Cortex of kidney (tissue), 1 donor: Measurements from ENCODE around the gene ULK1.
"Not testable (repeated sequence)": the region's sequence is repeated elsewhere in the genome, so short reads cannot be mapped to it uniquely, and the experiment has no call there.

Experiments
- DNase-seq: peaks from one replicate; lab custom pipeline; 2025; lab: John Stamatoyannopoulos, UW

ULK1 gene

GRCh38 chr12:131862084-131862441, 32.4 kb upstream of the ULK1 start:
- DNase-seq, result no peak

GRCh38 chr12:131862600-131862993, 31.8 kb upstream of the ULK1 start:
- no peak for DNase-seq

GRCh38 chr12:131862994-131863710, 31.3 kb upstream of the ULK1 start:
- no peak for DNase-seq

GRCh38 chr12:131863711-131864396, 30.6 kb upstream of the ULK1 start:
- DNase-seq, result no peak

- no peak for DNase-seq
Observed at GRCh38 chr12:131864469-131864868, 30.0 kb upstream of the ULK1 start.

GRCh38 chr12:131865180-131865875, 29.1 kb upstream of the ULK1 start:
- DNase-seq, result no peak

GRCh38 chr12:131867471-131867870, 27.0 kb upstream of the ULK1 start:
- no peak for DNase-seq

- DNase-seq, result no peak
Observed at GRCh38 chr12:131867891-131868675, 26.3 kb upstream of the ULK1 start.

GRCh38 chr12:131869871-131870418, 24.5 kb upstream of the ULK1 start:
- DNase-seq, result no peak

GRCh38 chr12:131871677-131872076, 22.7 kb upstream of the ULK1 start:
- no peak for DNase-seq

- no peak for DNase-seq
Observed at GRCh38 chr12:131872154-131873051, 22.0 kb upstream of the ULK1 start.

- DNase-seq, result no peak
Observed at GRCh38 chr12:131873293-131873692, 21.1 kb upstream of the ULK1 start.

GRCh38 chr12:131874972-131875371, 19.4 kb upstream of the ULK1 start:
- DNase-seq, result not testable (repeated sequence)

- not testable (repeated sequence) for DNase-seq
Observed at GRCh38 chr12:131877216-131877615, 17.2 kb upstream of the ULK1 start.

GRCh38 chr12:131878436-131878835, 16.0 kb upstream of the ULK1 start:
- DNase-seq, result not testable (repeated sequence)

- DNase-seq, result no peak
Observed at GRCh38 chr12:131882804-131883520, 11.5 kb upstream of the ULK1 start.

- no peak for DNase-seq
Observed at GRCh38 chr12:131883521-131883900, 10.9 kb upstream of the ULK1 start.

GRCh38 chr12:131885076-131885475, 9.3 kb upstream of the ULK1 start:
- DNase-seq, result not testable (repeated sequence)

- DNase-seq, result no peak
Observed at GRCh38 chr12:131885543-131886057, 8.8 kb upstream of the ULK1 start.

GRCh38 chr12:131891722-131892121, 2.7 kb upstream of the ULK1 start:
- not testable (repeated sequence) for DNase-seq
